Right renal pelvis (tissue), 4 donors: ENCODE data around the gene FRMPD4. TPM values are rescaled to one million over a fixed set of nuclear protein-coding genes. Genes with fewer than 3 reads are reported as not detected.
"Not testable (repeated sequence)": the region's sequence is repeated elsewhere in the genome, so short reads cannot be mapped to it uniquely, and the experiment has no call there.

Experiments used
- DNase-seq, 4 donors: peaks; one replicate each; pipeline ENCODE4 v3.0.0-alpha.2; 2013; ENCODE audit warnings: low read depth in 4 of 4, low spot score in 3 of 4, missing footprints in 1 of 4
- polyA plus RNA-seq, 4 donors: library from polyadenylated mRNA; unstranded; fragments of 120-200 nt; gene quantifications; one replicate each; pipeline ENCODE4 v1.2.1, GENCODE V29; 2013; ENCODE audit not compliant: insufficient read length in 4 of 4

Gene FRMPD4
- polyA plus RNA-seq: under 1 TPM; 0.10 to 0.25 (median 0.16) TPM

GRCh38 chrX:12138361-12139313 lies at the start of gene FRMPD4:
FRMPD4 (plus strand) TSS chrX:12138473; CDS start chrX:12138972, 499 bp downstream.
- DNase-seq: no peak

- DNase-seq: no peak
Measured at GRCh38 chrX:12089740-12090139, 48.5 kb upstream of the FRMPD4 start.

GRCh38 chrX:12113321-12113720 lies 25.0 kb upstream of the FRMPD4 start:
- no peak for DNase-seq

- no peak for DNase-seq
Measured at GRCh38 chrX:12115377-12115776, 22.9 kb upstream of the FRMPD4 start.

GRCh38 chrX:12118134-12118533 lies 20.1 kb upstream of the FRMPD4 start:
- DNase-seq: no peak

GRCh38 chrX:12128017-12128416 lies 10.3 kb upstream of the FRMPD4 start:
- DNase-seq: no peak

GRCh38 chrX:12137951-12138360 lies 317 bp upstream of the FRMPD4 start:
- DNase-seq: no peak

- no peak for DNase-seq
Measured at GRCh38 chrX:12139934-12140611, 1.8 kb downstream of the FRMPD4 start.

- DNase-seq: no peak
Measured at GRCh38 chrX:12141511-12141910, 3.2 kb downstream of the FRMPD4 start.

- DNase-seq: no peak
Measured at GRCh38 chrX:12142661-12143060, 4.4 kb downstream of the FRMPD4 start.

GRCh38 chrX:12145402-12145801 lies 7.1 kb downstream of the FRMPD4 start:
- DNase-seq: no peak

- no peak for DNase-seq
Measured at GRCh38 chrX:12149670-12150407, 11.6 kb downstream of the FRMPD4 start.

GRCh38 chrX:12153317-12153716 lies 15.0 kb downstream of the FRMPD4 start:
- DNase-seq: no peak

GRCh38 chrX:12153741-12154140 lies 15.5 kb downstream of the FRMPD4 start:
- DNase-seq: peak in 1 of 4 donors; percentile 15

- no peak for DNase-seq
Measured at GRCh38 chrX:12159799-12160198, 21.5 kb downstream of the FRMPD4 start.

GRCh38 chrX:12162420-12162819 lies 24.1 kb downstream of the FRMPD4 start:
- no peak for DNase-seq

- not testable (repeated sequence) for DNase-seq
Measured at GRCh38 chrX:12164180-12164579, 25.9 kb downstream of the FRMPD4 start.

- DNase-seq: no peak
Measured at GRCh38 chrX:12170755-12171154, 32.5 kb downstream of the FRMPD4 start.

- DNase-seq: no peak
Measured at GRCh38 chrX:12174358-12174757, 36.1 kb downstream of the FRMPD4 start.

- DNase-seq: peak in 1 of 4 donors; percentile 8
Measured at GRCh38 chrX:12197030-12197429, 58.8 kb downstream of the FRMPD4 start.

GRCh38 chrX:12206413-12206812 lies 68.1 kb downstream of the FRMPD4 start:
- DNase-seq: no peak
